AG09319 (cell line): ENCODE data around the gene ESR1.

Experiments used
- DNase-seq: peaks from one replicate; pipeline ENCODE4 v3.0.0-alpha.2; 2010; ENCODE audit warnings: low read depth; ENCODE audit errors: extremely low read depth
- CTCF ChIP-seq: IDR thresholded peaks from 2 replicates; pipeline ENCODE4 v1.5.1; 2011; ENCODE audit warnings: low read depth, mild to moderate bottlenecking, inconsistent platforms, low read length, moderate library complexity

The ESR1 gene

GRCh38 chr6:152046118-152046517 lies 238.6 kb downstream of the ESR1 start:
- no peak for TF ChIP-seq CTCF
- DNase-seq = no peak

DNA sequence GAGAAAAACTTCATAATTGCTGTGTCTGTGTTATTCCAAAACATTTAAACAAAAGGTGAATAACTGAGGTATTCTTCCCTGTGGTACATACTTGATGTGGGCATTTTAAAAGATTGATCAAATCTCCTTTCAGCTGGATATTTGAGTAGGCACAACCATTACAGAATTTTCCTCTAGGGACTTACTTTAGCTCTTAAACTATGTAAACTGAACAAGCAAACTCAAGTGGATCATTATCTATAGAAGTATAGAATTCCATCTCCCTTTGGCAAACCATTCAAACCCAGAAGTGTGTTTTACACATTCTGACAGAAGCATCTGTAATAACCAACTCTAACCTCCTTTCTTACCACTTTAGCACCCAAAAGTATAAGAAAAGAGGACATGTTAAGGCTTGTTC lies 241.4 kb downstream of the ESR1 start:
- no peak for DNase-seq
- no peak for TF ChIP-seq CTCF

- DNase-seq = no peak
- no peak for TF ChIP-seq CTCF
Measured at GRCh38 chr6:152049502-152049901, 242.0 kb downstream of the ESR1 start.

DNA sequence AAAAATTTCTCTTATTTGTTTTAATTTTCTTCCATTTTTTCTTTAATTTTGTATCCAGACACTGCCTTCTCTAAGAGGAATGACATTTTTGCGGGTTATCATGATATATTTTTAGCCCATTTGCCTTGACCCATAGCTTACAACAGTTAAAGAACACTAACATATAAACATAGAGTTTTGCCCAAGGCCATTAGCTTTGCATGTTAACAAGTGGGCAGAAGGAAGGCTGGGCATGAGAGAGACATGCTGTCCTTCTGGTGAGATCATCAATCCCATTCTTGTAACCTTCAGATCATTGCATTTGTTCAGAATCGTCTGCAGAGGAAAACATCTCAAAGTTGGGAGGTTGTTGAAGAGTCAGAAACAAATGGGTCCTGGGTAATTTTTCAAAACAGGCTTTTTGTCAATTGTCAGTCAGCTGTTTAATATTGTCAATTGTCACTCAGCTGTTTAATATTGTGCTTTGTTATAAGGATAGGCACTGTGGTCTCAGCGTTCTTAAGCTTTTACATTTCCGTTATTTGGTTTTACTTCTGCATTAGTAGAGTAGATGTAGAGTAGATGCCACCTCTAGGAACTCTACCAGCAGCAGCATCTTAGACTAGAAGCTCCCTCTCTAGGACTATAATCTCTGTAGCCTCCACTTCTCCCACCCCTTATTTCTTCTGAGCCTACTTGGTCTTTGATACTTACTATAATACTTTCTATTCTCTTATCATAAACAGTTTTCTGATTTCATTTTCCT lies 243.1 kb downstream of the ESR1 start:
- no peak for DNase-seq
- no peak for TF ChIP-seq CTCF

- DNase-seq = no peak
Measured at GRCh38 chr6:152052061-152052460, 244.6 kb downstream of the ESR1 start.

GRCh38 chr6:152053332-152053731 lies 245.8 kb downstream of the ESR1 start:
- TF ChIP-seq CTCF = no peak
- DNase-seq = no peak

More at GRCh38 chr6:152052061-152052460, 244.6 kb downstream of the ESR1 start:
- no peak for TF ChIP-seq CTCF

- no peak for DNase-seq
- no peak for TF ChIP-seq CTCF
Measured at GRCh38 chr6:152054441-152054840, 247.0 kb downstream of the ESR1 start.
